ENCODE measurements around the gene SYMPK.
"Not testable (repeated sequence)": the region's sequence is repeated elsewhere in the genome, so short reads cannot be mapped to it uniquely, and the experiment has no call there.

Gene SYMPK

GRCh38 chr19:45800070-45800553 lies 62.8 kb downstream of the SYMPK start:
- no peak for DNase-seq

- not testable (repeated sequence) for DNase-seq
Observed at GRCh38 chr19:45799541-45799940, 63.4 kb downstream of the SYMPK start.

GRCh38 chr19:45798995-45799517 lies 63.9 kb downstream of the SYMPK start:
- DNase-seq, result peak; percentile 29

GRCh38 chr19:45794627-45795026 lies 68.3 kb downstream of the SYMPK start:
- DNase-seq, result no peak

GRCh38 chr19:45793876-45794275 lies 69.1 kb downstream of the SYMPK start:
- no peak for DNase-seq

- no peak for DNase-seq
Observed at GRCh38 chr19:45793178-45793564, 69.8 kb downstream of the SYMPK start.

GRCh38 chr19:45792470-45793177 lies 70.3 kb downstream of the SYMPK start, which contains the start of gene DMWD:
Gene DMWD (minus strand): TSS chr19:45792845. CDS start chr19:45792756, 89 bp downstream.
- DNase-seq, result peak; percentile 96

- DNase-seq, result no peak
Observed at GRCh38 chr19:45791744-45792469, 71.0 kb downstream of the SYMPK start.

GRCh38 chr19:45790942-45791341 lies 72.0 kb downstream of the SYMPK start:
- no peak for DNase-seq

GRCh38 chr19:45789035-45789786 lies 73.7 kb downstream of the SYMPK start:
- DNase-seq, result no peak

GRCh38 chr19:45786533-45786894 lies 76.4 kb downstream of the SYMPK start:
- no peak for DNase-seq

- no peak for DNase-seq
Observed at GRCh38 chr19:45785781-45786532, 77.0 kb downstream of the SYMPK start.

GRCh38 chr19:45785097-45785496 lies 77.8 kb downstream of the SYMPK start:
- no peak for DNase-seq

GRCh38 chr19:45784096-45784495 lies 78.9 kb downstream of the SYMPK start:
- no peak for DNase-seq

GRCh38 chr19:45782820-45783785 lies 79.8 kb downstream of the SYMPK start:
- DNase-seq, result no peak

- no peak for DNase-seq
Observed at GRCh38 chr19:45782162-45782691, 80.7 kb downstream of the SYMPK start, which contains the start of gene DMPK. Gene DMPK (minus strand): TSS chr19:45782490. CDS start chr19:45782352, 138 bp downstream.

GRCh38 chr19:45781214-45782161 lies 81.5 kb downstream of the SYMPK start:
- DNase-seq, result no peak

- DNase-seq, result no peak
Observed at GRCh38 chr19:45780448-45781213, 82.3 kb downstream of the SYMPK start.

GRCh38 chr19:45780146-45780447 lies 82.8 kb downstream of the SYMPK start:
- DNase-seq, result no peak

All from NCI-H1048 (cell line).